Activated CD4-positive, alpha-beta T cell treated with anti-CD3 and anti-CD28 coated beads for 24 hours (primary cell): ENCODE data around the gene SERPIND1.
"Not testable (repeated sequence)": the region's sequence is repeated elsewhere in the genome, so short reads cannot be mapped to it uniquely, and the experiment has no call there.

Source experiments
- DNase-seq, 2 donors: peaks; one replicate each; pipeline ENCODE4 v3.0.0-alpha.2; 2020; ENCODE audit warnings: low read depth in 2 of 2

The SERPIND1 gene

GRCh38 chr22:20811971-20812660 is 38.2 kb downstream of the SERPIND1 start:
- no peak for DNase-seq

- DNase-seq = no peak
These were observed 39.1 kb downstream of the SERPIND1 start for GRCh38 chr22:20813056-20813455.

GRCh38 chr22:20814221-20814808 is 40.4 kb downstream of the SERPIND1 start:
- DNase-seq = no peak

DNA sequence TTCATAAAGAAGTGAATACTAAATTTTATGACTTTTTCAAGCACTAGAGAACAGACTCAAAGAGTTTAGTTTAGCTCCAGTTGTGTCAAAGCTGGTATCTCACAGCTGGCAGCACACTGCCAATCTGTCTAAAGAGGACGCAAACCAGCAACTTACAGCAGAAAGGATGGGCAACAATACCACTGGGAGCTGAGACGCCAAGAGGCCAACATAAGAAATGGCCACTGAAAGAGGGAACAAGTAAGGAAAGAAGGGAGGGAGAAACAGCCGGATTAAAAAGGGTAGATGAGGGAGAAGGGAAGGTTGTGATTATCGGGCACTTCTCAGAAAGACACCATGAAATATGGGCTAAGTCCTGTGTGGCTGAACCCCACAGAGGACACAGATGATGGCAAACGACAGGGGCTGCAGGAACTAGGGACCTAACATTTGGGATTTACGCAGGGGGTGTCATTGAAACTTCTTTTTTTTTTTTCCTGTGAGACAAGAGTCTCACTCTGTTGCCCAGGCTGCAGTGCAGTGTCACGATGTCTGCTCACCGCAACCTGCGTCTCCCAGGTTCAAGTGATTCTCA is 41.7 kb downstream of the SERPIND1 start:
- DNase-seq = no peak

GRCh38 chr22:20816559-20816958 is 42.6 kb downstream of the SERPIND1 start:
- no peak for DNase-seq

DNA sequence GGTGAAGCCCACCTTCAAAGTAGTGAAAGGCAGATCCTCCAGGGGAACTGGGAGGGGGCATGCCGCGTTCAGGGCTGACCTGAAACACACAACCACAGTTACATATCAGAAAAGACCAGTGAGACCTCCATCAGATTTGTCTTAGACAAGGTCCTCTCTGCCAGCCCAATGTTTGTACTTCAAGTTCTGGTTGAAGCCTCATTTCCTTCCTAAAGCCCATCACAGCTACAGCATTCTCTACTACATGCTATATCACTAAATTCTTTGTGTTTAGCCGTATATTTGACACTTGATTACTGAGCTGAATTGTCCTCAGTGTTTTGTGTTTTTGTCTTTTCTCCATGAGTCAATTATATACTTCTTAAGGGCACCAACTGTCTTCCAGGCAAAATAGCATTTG is 44.6 kb downstream of the SERPIND1 start:
- no peak for DNase-seq

DNA sequence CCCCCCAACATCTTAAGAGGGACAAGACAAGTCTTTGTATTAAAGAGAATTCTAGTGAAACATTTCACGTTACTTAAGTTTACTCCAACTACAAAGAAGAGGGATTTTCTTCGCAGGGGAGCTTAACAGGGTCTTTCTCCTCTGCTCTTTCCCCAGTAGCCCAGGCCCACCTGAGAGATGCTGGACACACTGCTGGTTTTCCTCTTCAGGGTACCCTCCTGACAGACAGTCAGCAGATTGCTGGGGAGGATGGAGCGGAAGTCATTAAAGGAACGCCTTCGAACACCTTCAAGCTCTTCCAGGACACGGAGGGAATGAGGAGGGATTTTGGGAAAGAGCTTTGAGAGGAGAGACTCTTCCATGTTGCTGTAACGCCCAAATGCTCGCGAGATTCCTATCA is 45.6 kb downstream of the SERPIND1 start:
- DNase-seq = no peak

GRCh38 chr22:20821717-20822239 is 47.9 kb downstream of the SERPIND1 start:
- DNase-seq = not testable (repeated sequence)

DNA sequence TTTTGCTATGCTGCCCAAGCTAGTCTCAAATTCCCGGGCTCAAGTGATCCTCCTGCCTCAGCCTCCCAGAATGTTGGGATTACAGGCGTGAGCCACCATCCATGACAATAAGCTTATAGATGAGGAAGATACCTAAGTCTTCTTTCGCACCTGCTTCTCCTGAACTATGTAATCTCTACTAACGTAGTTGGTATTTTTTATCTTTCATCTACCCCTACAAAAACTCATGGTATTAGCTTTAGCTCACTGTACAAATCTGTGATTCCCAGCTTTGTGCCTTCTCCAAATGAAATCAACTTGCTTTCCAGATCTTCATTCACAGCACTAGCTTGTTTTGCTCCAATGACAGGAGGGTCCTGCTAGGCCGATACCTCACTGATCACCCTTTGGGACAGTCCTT is 48.3 kb downstream of the SERPIND1 start:
- no peak for DNase-seq

DNA sequence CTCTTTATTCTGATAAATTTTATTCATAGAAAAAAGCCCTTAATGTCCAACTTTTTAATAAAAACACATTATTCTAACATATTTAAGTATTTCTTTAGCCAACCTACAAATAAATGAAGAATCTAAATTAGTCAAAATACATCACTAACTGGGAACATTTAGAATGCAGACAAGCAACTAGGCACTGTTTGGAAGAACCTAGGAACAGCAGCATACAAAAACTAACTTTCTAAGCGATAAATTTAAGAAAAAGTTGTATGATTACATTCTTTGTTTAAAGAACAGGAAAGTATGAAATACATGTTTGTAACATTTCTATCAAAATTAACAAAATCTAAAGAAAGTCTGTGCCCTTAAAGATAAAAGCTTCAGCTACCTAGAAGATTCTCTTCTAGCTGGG is 49.4 kb downstream of the SERPIND1 start:
- DNase-seq = no peak

GRCh38 chr22:20825216-20825615 is 51.3 kb downstream of the SERPIND1 start:
- not testable (repeated sequence) for DNase-seq

DNA sequence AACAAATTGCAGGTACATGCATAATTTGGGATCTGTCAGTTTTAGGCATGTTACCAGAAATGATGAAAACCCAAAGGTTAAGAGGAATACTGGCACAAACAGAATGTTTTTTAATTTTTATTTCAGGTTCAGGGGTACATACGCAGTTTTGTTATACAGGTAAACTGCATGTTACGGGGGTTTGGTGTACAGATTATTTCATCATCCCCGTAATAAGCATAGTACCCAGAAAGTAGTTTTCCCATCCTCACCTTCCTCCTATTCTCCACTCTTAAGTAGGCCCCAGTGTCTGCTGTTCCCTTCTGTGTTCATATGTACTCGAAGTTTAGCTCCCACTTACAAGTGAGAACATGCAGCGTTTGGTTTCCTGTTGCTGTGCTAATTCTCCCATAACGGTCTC is 51.7 kb downstream of the SERPIND1 start:
- DNase-seq = no peak

GRCh38 chr22:20826373-20827152 is 52.6 kb downstream of the SERPIND1 start:
- DNase-seq = not testable (repeated sequence)

DNA sequence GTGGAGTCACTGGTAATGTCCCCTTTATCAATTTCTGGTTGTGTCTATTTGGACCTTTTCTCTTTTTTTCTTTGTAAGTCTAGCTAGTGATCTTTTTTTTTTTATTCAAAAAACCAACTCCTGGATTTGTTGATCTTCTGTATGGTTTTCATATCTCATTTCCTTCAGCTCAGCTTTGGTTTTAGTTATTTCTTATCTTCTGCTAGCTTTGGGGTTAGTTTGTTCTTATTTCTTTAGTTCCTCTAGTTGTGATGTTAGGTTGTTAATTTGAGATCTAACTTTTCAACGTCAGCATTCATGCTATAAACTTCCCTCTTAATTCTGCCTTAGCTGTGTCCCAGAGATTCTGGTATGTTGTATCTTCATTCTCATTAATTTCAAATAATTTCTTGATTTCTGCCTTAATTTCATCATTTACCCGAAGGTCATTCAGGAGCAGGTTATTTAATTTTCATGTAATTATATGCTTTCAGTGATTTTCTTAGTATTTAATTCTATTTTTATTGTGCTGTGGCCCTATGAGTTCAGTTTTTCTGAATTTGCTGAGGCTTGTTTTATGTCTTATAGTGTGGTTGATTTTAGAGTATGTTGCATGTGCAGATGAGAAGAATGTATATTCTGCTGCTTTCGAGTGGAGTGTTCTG is 55.7 kb downstream of the SERPIND1 start:
- DNase-seq = no peak

DNA sequence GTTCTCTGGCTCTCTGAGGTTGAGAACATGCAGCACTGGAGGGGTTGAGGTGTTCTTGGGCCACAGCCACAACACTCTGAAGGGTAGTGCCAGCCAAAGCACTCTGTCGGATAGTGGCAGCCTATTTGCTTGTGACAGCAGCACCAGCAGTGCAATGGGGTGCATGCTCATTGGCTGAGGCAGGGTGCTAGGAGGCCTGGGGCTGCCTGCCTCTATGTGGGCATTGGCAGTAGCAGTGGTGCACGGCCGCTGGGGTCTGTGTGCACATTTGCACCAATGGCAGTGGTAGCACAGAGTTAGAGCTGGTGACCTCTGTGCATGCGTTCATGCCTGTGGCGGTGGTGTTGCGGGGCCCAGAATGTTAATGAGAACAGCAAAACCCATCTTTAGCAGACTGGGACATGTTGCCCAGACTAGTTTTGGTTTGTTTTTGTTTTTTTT is 59.3 kb downstream of the SERPIND1 start:
- no peak for DNase-seq

GRCh38 chr22:20834206-20834605 is 60.3 kb downstream of the SERPIND1 start:
- no peak for DNase-seq

DNA sequence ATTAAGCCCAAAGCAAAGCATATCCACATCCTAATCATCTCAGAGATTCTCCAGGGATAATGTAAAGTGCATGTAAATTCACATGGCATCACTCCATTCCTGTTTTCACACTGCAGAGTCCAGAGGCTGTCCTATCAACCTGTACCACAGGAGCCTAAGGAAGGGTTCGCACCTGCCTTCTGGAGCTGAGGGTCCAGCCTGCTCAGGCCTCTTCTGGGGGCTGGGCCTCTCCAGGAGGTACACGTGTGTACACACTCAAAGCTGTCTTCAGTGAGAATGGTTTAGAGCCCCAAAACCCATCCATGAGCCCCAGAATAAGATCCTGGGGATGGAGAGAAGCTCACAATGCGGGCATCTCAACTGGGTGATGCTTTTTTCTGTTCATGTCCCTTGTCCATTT is 60.8 kb downstream of the SERPIND1 start:
- DNase-seq = no peak
